Mesenchymal stem cell (in vitro differentiated cells and primary cell): ENCODE measurements around the gene RSPH10B2.
"Not testable (repeated sequence)": the region's sequence is repeated elsewhere in the genome, so short reads cannot be mapped to it uniquely, and the experiment has no call there.

Experiments
- DNase-seq: peaks from one replicate; pipeline ENCODE4 v3.0.0-alpha.2; 2013
- H2AFZ ChIP-seq: one replicate; pipeline ENCODE4 v1.6.1; 2013; ENCODE audit warnings: low read depth, mild to moderate bottlenecking, control low read depth, inconsistent platforms, low read length, moderate library complexity
- H2AK5ac ChIP-seq: 2 replicates; pipeline ENCODE4 v1.6.1; 2013; ENCODE audit warnings: low read length, moderate library complexity, mild to moderate bottlenecking, inconsistent platforms; ENCODE audit not compliant: severe bottlenecking
- H2BK120ac ChIP-seq: one replicate; pipeline ENCODE4 v1.6.1; 2013; ENCODE audit warnings: low read depth, mild to moderate bottlenecking, inconsistent platforms, low read length, moderate library complexity
- H2BK12ac ChIP-seq, 2 experiments: one replicate each; pipeline ENCODE4 v1.6.1; 2013; ENCODE audit warnings: inconsistent platforms in 2 of 2, low read length in 2 of 2, mild to moderate bottlenecking in 2 of 2, moderate library complexity in 2 of 2, control low read depth in 1 of 2
- H2BK15ac ChIP-seq: one replicate; pipeline ENCODE4 v1.6.1; 2013; ENCODE audit warnings: mild to moderate bottlenecking, low read depth, inconsistent platforms; ENCODE audit not compliant: poor library complexity, severe bottlenecking
- H2BK5ac ChIP-seq: 2 replicates; pipeline ENCODE4 v1.6.1; 2013; ENCODE audit warnings: low read depth, mild to moderate bottlenecking, low read length, control low read depth, inconsistent platforms; ENCODE audit not compliant: poor library complexity, severe bottlenecking
- H3K14ac ChIP-seq, 2 experiments: one replicate each; pipeline ENCODE4 v1.6.1; 2013; ENCODE audit warnings: inconsistent platforms in 2 of 2, low read length in 2 of 2, control low read depth in 1 of 2, mild to moderate bottlenecking in 1 of 2, moderate library complexity in 1 of 2
- H3K18ac ChIP-seq, 2 experiments: one replicate each; pipeline ENCODE4 v1.6.1; 2013; ENCODE audit warnings: inconsistent platforms in 2 of 2, low read length in 2 of 2, control low read depth in 1 of 2, low read depth in 1 of 2, mild to moderate bottlenecking in 1 of 2
- H3K23ac ChIP-seq, 2 experiments: one replicate each; pipeline ENCODE4 v1.6.1; 2013; ENCODE audit warnings: inconsistent platforms in 2 of 2, low read length in 2 of 2, mild to moderate bottlenecking in 2 of 2, moderate library complexity in 2 of 2, control low read depth in 1 of 2
- H3K27ac ChIP-seq: 2 replicates; pipeline ENCODE4 v1.5.1; 2013; ENCODE audit warnings: mild to moderate bottlenecking, moderate library complexity, low read length, control low read depth, inconsistent platforms; ENCODE audit not compliant: poor library complexity, severe bottlenecking
- H3K27me3 ChIP-seq, 2 experiments: 2 replicates each; pipeline versions ENCODE4 v1.6.1 to v1.7.0; 2013; ENCODE audit warnings: low read length in 2 of 2, mild to moderate bottlenecking in 2 of 2, moderate library complexity in 2 of 2, control low read depth in 1 of 2, inconsistent platforms in 1 of 2; ENCODE audit not compliant: control insufficient read depth in 1 of 2, insufficient read depth in 1 of 2
- H3K36me3 ChIP-seq, 2 experiments: 2 replicates each; pipeline versions ENCODE4 v1.6.1 to v1.7.0; 2013; ENCODE audit warnings: low read length in 2 of 2, control low read depth in 1 of 2, inconsistent platforms in 1 of 2, low read depth in 1 of 2, mild to moderate bottlenecking in 1 of 2; ENCODE audit not compliant: insufficient read depth in 2 of 2, control insufficient read depth in 1 of 2
- H3K4ac ChIP-seq, 2 experiments: one replicate each; pipeline ENCODE4 v1.6.1; 2013; ENCODE audit warnings: inconsistent platforms in 2 of 2, low read length in 2 of 2, mild to moderate bottlenecking in 2 of 2, moderate library complexity in 2 of 2, control low read depth in 1 of 2, low read depth in 1 of 2
- H3K4me1 ChIP-seq: 2 replicates; pipeline ENCODE4 v1.6.1; 2013; ENCODE audit warnings: low read depth, low read length, control low read depth; ENCODE audit not compliant: control insufficient read depth, insufficient read depth
- H3K4me2 ChIP-seq: 2 replicates; pipeline ENCODE4 v1.6.1; 2013; ENCODE audit warnings: low read length, mild to moderate bottlenecking, inconsistent platforms; ENCODE audit not compliant: poor library complexity, severe bottlenecking
- H3K4me3 ChIP-seq, 2 experiments: 2 replicates each; pipeline versions ENCODE4 v1.5.1 to v1.7.0; 2013; ENCODE audit warnings: low read length in 2 of 2, mild to moderate bottlenecking in 2 of 2, control low read depth in 1 of 2, low read depth in 1 of 2; ENCODE audit not compliant: insufficient read depth in 1 of 2
- H3K79me1 ChIP-seq: replicated peaks from 2 replicates; pipeline ENCODE4 v1.6.1; 2013; ENCODE audit warnings: mild to moderate bottlenecking, control low read depth, low read length, inconsistent platforms; ENCODE audit not compliant: poor library complexity, severe bottlenecking
- H3K9ac ChIP-seq: 2 replicates; pipeline ENCODE4 v1.7.0; 2013; ENCODE audit warnings: mild to moderate bottlenecking, low read length, moderate library complexity
- H3K9me3 ChIP-seq: 2 replicates; pipeline ENCODE4 v1.7.0; 2013; ENCODE audit warnings: mild to moderate bottlenecking, low read length; ENCODE audit not compliant: control insufficient read depth
- H4K8ac ChIP-seq: one replicate; pipeline ENCODE4 v1.6.1; 2013; ENCODE audit warnings: inconsistent platforms, mild to moderate bottlenecking, low read length, moderate library complexity
- H4K91ac ChIP-seq: one replicate; pipeline ENCODE4 v1.6.1; 2013; ENCODE audit warnings: mild to moderate bottlenecking, low read length, inconsistent platforms
- WGBS: methylation state at CpG from one replicate; pipeline ENCODE4 v1.1.7; 2013; ENCODE audit warnings: mixed read lengths; 5-methylcytosine and 5-hydroxymethylcytosine counted together

RSPH10B2 gene

GRCh38 chr7:6744410-6745100 is 9.3 kb upstream of the RSPH10B2 start:
- H3K4me2 ChIP-seq, H4K91ac ChIP-seq, H3K79me1 ChIP-seq, H3K4ac ChIP-seq, H2BK15ac ChIP-seq, H3K18ac ChIP-seq, H3K9ac ChIP-seq, H2AFZ ChIP-seq, H3K27me3 ChIP-seq, DNase-seq, H3K27ac ChIP-seq, H2BK5ac ChIP-seq, H2BK12ac ChIP-seq, H3K9me3 ChIP-seq, H3K4me3 ChIP-seq, H4K8ac ChIP-seq, H2BK120ac ChIP-seq, H3K14ac ChIP-seq, H3K4me1 ChIP-seq, H2AK5ac ChIP-seq, H3K23ac ChIP-seq: not testable (repeated sequence)
- peaks cover 9 to 10% of the 10 kb centered on the region in 2 experiments for H3K36me3 ChIP-seq
- WGBS = 96% methylated on average over 1 of the region's 12 CpGs

GRCh38 chr7:6749335-6749734 is 4.6 kb upstream of the RSPH10B2 start:
- H3K4me3 ChIP-seq, H3K4me2 ChIP-seq, H2BK120ac ChIP-seq, H3K79me1 ChIP-seq, H3K27ac ChIP-seq, H4K8ac ChIP-seq, H4K91ac ChIP-seq, DNase-seq, H2BK15ac ChIP-seq, H2BK5ac ChIP-seq, H3K4me1 ChIP-seq, H2BK12ac ChIP-seq, H3K9me3 ChIP-seq, H3K23ac ChIP-seq, H3K9ac ChIP-seq, H3K18ac ChIP-seq, H3K14ac ChIP-seq, H3K27me3 ChIP-seq, H2AK5ac ChIP-seq, H3K4ac ChIP-seq, H2AFZ ChIP-seq, H3K36me3 ChIP-seq: not testable (repeated sequence)
- WGBS = no CpG with 5 or more reads among the region's 12 CpGs

GRCh38 chr7:6750173-6750572 is 3.7 kb upstream of the RSPH10B2 start:
- H2BK120ac ChIP-seq, H3K79me1 ChIP-seq, H2BK15ac ChIP-seq, H4K8ac ChIP-seq, H2AFZ ChIP-seq, H3K36me3 ChIP-seq, H2BK12ac ChIP-seq, H3K4me1 ChIP-seq, H3K18ac ChIP-seq, H3K4me2 ChIP-seq, H2AK5ac ChIP-seq, H2BK5ac ChIP-seq, H3K27ac ChIP-seq, DNase-seq, H3K9ac ChIP-seq, H3K23ac ChIP-seq, H4K91ac ChIP-seq, H3K4ac ChIP-seq, H3K4me3 ChIP-seq, H3K27me3 ChIP-seq, H3K14ac ChIP-seq, H3K9me3 ChIP-seq: not testable (repeated sequence)
- WGBS = no CpG with 5 or more reads among the region's 6 CpGs

- not testable (repeated sequence) for H3K27ac ChIP-seq, DNase-seq, H3K23ac ChIP-seq, H2AFZ ChIP-seq, H2BK120ac ChIP-seq, H4K8ac ChIP-seq, H3K4ac ChIP-seq, H3K4me2 ChIP-seq, H3K4me3 ChIP-seq, H3K9ac ChIP-seq, H3K4me1 ChIP-seq, H4K91ac ChIP-seq, H3K36me3 ChIP-seq, H2BK15ac ChIP-seq, H2AK5ac ChIP-seq, H3K18ac ChIP-seq, H3K79me1 ChIP-seq, H3K14ac ChIP-seq, H3K27me3 ChIP-seq, H2BK5ac ChIP-seq, H3K9me3 ChIP-seq, H2BK12ac ChIP-seq
- no CpG with 5 or more reads among the region's 12 CpGs for whole genome bisulfite sequencing
These were observed 7.3 kb downstream of the RSPH10B2 start for GRCh38 chr7:6761186-6761585.
